Ecto neural progenitor cell (in vitro differentiated cells): Measurements from ENCODE around the gene SLC17A2.

Experiments used
- DNase-seq: peaks from one replicate; pipeline ENCODE4 v3.0.0-alpha.2; 2018; ENCODE audit warnings: low spot score

Gene SLC17A2

DNA sequence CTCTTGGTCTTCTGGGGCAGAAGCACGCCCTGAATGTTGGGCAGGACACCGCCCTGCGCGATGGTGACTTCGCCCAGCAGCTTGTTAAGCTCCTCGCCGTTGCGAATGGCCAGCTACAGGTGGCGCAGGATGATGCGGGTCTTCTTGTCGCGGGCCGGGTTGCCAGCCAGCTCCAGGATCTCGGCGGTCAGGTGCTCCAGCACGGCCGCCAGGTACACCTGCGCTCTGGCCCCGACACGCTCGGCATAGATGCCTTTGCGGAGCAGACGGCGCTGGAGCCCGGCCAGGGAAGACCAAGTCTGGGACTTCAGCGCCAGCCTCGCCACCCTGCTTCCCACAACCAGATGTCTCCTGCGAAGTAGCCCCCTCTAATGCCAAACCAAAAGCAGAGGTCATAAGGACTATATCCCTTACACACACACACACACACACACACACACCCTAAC is 48.4 kb downstream of the SLC17A2 start:
- peak; percentile 61 for DNase-seq

DNA sequence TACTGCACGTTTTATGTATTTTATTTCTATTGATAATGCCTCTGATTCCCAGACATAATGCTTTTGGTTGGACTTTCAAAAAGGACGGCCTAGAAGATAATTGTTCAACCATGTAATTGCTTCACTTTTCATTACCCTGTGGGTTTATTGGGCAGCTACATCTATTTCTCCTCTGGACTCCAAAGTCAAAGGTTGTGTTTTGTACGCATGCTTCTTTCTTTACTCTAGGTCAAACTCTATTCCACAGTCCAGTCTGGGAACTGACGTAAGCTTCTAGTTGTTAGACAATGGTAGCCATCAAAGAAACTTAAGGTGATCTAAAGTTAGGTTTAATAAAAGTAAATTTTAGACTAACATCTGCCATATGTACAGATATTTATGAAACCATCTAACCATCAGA is 49.9 kb downstream of the SLC17A2 start:
- DNase-seq = no peak

DNA sequence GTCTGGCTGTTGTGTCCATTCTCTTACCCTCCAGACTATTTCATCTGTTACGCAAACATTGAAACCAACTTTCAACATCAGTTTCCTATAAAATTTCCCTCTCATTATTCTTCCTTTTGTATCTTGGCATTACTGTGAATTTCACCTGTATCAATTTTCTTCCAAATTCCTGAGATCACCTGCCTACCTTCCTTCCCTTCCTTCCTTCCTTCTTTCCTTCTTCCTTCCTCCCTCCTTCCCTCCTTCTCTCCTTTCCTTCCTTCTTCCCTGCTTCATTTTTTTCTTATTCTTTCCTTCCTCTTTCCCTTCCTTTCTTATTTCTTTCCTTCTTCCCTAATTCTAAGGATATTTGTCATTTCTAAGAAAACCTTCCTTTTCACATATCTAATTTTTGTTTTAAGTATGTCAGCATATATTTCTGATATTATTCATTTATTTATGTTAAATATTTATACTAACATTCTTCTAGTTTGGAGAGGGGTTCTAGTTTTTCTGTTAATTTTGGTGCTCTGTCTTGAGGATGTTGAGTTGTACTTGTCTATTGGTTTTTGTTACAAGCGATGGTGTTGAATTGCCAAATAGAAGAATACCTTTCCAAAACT is 51.7 kb downstream of the SLC17A2 start:
- DNase-seq = no peak

DNA sequence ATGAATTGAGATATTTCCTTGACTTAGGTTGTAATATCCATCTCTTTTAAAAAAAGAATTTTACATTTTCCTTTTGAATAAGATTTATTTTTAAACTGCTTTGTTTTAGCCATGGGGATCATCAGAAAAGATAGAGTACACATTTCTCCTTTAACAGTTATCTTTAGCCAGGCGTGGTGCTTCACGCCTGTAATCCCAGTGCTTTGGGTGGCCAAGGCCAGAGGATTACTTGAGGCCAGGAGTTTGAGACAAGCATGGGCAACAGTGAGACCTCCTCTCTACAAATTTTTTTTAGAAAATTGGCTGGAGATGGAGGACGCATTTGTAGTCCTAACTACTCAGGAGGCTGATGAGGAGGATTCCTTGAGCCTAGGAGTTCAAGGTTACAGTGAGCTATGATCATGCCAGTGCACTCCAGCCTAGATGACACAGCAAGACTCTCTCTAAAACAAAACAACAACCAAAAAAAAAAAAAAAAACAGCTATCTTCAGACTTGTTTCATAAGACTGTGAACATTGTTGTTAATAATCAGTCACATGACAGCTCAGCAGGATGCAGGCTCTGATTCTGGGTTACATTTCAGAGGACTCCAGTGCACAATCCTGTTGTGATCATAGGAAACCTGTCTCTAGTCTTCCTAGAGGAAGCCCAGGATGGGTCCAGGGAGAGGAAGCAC is 54.4 kb downstream of the SLC17A2 start:
- no peak for DNase-seq

DNA sequence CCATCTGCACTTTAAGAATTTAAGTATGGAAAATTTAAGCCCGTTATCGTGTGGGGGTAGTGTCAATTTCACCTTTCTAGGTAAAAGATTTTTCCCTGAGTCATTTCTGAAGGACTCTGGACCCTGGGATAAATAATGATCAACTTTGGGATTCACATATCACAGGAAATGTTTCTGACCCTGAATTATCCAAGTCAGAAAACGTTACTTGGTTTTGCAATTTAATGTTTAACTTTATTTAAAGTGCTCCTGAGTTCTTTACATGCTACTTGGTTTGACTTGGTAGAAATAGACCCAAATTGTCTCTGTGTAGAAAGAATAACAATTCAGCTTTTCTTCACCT is 55.0 kb downstream of the SLC17A2 start:
- no peak for DNase-seq

DNA sequence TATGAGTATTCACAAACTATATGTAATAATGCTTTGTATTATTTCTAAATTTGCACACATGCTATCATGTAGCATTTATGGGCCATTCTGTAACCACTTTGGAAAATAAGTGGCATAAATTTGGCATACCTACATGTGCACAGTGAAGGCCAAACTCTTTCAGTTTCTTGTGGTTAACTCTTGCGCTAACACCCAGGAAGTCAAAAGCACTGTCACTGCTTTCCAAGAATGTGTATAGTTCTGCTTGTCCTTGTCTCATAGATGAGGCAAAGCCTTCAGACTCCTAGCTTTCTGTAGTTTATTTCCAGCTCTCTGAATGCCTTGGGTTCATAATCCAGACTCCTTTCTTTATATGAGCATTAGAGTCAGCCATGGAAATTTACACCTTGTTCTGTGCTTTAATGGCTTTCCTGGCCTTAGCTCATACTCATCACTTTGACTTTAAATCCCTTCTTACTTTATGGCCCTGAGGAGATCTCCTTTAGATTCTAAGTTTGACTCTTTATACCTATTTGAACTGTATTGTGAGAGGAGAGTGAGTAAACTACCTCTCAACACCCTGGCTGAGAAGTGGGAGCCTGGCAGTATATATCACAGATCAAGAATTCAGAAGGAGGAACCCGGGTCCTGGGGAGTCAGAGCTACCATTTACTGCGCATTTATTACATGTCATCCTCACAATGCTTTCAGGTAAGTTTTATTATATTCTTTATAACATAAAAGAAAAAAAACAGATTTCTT is 55.5 kb downstream of the SLC17A2 start:
- no peak for DNase-seq

DNA sequence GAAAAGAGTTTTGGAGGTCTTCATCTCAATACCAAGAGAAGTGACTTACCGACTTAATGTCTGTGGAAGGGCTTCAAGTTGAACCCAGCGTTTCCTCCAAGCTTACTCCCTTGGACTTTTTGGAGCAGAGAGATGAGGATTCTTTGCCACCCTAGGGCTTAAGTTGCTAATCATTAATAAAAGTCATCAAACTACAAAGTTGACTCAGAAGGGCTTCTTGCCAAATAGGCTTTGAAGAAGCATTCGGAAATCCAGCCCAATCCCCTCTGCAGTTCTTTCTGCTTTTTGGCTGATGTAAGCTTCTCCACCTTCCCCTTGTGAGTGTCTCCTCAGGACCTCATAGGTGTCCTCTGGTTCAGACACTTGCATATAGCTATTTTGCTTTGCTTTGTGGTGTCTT is 56.4 kb downstream of the SLC17A2 start, which contains the start of gene SLC17A3:
Gene SLC17A3 (minus strand): TSS at position 126 of the 400 bp plus-strand sequence. CDS start 5,856 bp downstream, outside the sequence.
- no peak for DNase-seq

DNA sequence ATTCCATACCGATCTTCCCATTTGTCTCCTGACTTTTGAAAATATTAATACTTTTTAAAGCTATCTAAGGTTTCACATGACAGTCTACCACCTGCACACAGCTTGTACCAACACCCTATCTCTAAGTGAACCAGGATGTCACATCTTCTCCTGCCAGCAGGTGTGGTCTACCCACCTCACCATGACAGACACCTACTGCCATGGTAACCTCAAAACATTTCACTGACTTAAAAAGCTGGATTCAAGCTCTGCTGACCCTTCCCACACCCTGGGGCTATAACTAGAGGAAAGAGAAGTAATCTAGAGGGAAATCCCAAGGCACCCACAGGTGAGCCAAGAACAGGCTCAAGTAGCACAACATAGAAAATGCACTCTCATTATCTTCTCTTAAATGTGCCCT is 57.7 kb downstream of the SLC17A2 start:
- DNase-seq = no peak

DNA sequence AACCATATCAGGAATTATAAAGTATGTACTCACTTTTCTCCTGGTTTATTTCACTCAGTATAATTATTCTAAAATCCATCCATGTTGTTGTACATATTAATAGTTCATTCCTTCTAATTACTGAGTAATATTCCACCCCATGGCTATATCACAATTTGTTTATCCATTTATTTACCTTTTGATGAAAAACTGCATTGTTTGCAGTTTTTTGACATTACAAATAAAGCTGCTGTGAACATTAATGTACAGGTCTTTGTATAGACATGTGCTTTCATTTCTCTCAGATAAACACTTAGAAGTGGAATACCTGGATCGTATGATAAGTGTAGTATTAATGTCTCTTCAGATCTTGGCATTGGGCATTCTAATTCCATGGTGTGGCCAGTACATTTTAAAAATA is 60.7 kb downstream of the SLC17A2 start:
- no peak for DNase-seq

DNA sequence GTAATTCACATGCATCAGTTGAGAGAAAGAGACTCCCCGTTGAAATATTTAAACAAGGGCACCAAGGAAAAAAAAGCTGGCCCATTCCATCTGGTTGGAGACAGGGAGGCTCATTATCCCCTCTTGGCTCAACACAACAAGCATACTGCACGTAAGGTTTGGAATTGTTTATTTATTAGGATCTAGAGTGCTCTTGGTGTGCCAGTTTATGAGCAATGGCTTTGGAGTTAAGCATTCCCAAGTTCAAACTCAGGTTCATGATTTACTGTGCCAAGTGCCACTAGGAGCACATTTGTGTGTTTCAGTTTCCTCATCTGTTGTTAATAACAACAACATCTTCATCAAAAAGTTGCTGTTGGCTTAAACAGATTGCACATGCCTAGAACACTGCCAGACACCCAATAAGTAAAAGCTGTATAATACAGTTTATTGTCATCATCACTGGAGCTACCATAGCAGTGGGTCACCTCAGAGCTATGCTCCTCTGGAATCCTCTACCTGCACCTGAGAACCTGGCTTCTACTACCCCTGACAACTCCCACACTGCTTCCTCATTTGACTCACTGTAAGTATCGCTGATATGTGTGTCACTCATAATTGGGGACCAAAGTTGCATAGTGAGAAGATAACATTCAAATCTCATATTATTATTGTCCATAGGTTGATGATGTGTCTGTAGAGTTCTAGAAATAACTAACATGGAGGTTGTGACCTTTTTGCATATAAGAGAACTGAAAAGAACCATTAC is 61.9 kb downstream of the SLC17A2 start:
- DNase-seq = no peak

DNA sequence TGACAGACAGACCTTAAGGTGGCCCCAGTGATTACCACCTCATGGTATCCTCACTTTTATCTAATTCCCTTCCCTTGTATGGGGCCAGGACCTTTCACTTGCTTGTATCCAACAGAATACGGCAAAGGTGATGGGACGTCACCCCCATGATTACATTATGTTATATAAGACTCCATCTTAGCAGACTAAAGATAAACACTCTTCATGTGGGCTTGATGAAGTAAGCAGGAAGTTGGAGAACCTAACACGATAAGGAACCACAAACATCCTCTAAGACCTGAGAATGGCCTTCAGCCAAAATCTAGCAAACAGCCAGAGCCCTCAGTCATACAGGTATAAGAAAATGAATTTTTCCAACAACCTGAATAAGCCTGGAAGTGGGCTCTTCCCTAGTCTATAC is 64.5 kb downstream of the SLC17A2 start:
- DNase-seq = no peak

DNA sequence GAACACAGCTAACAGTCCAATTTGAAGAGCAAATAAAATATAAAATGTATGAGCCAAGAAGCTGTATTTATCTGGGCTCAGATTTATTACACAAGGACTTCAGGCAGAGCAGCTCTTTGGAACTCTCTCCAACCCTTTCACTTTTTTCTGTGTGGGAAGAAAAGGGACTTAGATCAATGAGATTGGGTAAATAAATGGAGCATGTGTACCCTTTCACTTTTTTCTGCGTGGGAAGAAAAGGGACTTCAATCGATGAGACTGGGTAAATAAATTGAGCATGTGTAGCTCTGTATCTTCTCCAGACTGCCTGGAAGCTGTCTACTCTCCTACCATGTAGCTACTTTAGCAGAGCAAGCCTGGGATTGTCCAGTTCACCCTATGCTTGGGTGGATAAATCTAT is 67.1 kb downstream of the SLC17A2 start:
- DNase-seq = no peak
